ENCODE data around the gene HMOX1.
"Not testable (repeated sequence)": the region's sequence is repeated elsewhere in the genome, so short reads cannot be mapped to it uniquely, and the experiment has no call there.

Gene HMOX1

DNA sequence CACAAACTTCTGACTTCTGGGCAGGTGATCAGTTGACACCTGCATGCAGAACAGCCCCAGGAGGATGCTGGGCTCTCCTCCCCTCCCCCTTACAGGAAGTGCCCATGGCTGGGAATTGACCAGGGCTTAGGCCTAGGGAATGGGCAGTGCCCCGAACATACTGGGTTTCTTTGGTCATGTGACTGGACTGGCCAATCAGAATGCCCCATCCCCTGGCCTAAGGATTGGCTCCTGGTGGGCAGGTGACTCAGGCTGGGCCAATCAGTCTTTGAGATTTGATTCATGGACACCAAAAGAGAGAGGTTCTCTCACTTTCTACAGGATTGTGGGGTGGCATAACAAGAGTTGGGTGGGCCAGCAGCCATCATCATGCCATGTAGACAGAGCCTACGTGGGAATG is 56.2 kb downstream of the HMOX1 start:
- peak; percentile 7 for DNase-seq

GRCh38 chr22:35438673-35439364 is 57.9 kb downstream of the HMOX1 start:
- not testable (repeated sequence) for DNase-seq

DNA sequence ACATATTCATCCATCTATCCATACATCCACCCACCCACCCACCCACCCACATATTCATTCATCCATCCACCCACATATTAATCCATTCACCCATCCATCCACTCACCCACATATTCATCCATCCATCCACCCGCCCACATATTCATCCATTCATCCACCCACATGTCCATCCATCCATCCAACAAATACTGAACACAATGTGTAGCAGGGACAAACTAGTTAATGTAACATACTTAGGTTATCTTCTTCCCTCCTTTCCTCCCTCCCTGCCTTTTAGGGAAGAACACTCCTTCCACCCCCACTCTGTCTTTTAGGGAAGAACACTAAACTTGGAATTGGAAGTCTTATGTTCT is 58.4 kb downstream of the HMOX1 start:
- DNase-seq, result no peak

DNA sequence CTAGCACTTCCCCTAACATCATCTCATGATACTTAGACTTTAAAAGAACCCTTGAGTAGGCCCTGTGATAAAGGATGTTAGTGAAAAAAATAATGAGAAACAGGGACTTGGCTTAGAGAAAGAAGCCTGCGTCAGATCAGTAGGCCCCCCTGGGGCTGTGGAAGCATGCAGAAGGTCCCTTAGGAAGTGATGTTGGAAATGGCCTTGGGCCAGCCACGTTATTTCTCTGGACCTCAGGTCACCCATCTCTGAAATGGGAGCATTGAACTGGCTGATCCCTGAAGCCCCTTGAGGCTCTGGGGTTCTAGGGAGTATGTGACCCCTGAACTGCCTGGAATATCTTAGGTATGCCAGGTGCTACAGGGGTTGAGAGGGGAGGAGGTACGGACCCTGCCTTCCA is 59.2 kb downstream of the HMOX1 start:
- no peak for DNase-seq

- no peak for DNase-seq
Observed at GRCh38 chr22:35441489-35442100, 60.7 kb downstream of the HMOX1 start.

- no peak for DNase-seq
Observed at GRCh38 chr22:35442471-35442870, 61.6 kb downstream of the HMOX1 start.

DNA sequence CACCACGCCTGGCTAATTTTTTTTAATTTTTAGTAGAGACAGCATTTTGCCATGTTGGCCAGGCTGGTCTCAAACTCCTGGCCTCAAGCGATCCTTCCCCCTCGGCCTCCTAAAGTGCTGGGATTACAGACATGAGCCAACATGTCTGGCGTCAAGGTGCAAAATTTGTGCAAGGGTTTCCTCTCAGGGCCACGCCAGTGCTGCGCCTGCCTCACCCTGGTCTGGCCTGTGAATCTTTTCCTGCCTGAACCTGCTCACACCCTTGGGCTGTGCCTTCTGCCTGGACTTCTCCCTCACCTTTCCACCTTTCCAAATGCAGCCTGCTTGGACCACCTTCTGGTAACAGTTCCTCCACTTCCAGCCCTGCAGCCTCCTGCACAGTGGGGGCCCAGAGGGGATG is 62.4 kb downstream of the HMOX1 start:
- DNase-seq, result no peak
